ENCODE data around the gene NTN4. TPM values are rescaled to one million over a fixed set of nuclear protein-coding genes. Genes with fewer than 3 reads are reported as not detected.
"Not testable (repeated sequence)": the region's sequence is repeated elsewhere in the genome, so short reads cannot be mapped to it uniquely, and the experiment has no call there.

Gene NTN4
- total RNA-seq, 2 experiments from 2014 or later: not detected

- intact Hi-C loops (cut with micrococcal nuclease): no loop called here
- no peak for ATAC-seq
- no peak overlapping the region for H3K4me3 Mint-ChIP-seq
- no peak for DNase-seq
- TF ChIP-seq CTCF (IDR thresholded peaks at IDR 0.05): no peak
- H3K9me3 Mint-ChIP-seq: no peaks in the 10 kb centered on the region
- H3K4me1 Mint-ChIP-seq (ENCODE audit: low read depth): peaks cover 9% of the 10 kb centered on the region
- no peak overlapping the region for H3K27ac Mint-ChIP-seq
- ChIA-PET CTCF (no interaction called here), POLR2A (no interaction called here)
- no peaks in the 10 kb centered on the region for H3K36me3 Mint-ChIP-seq (ENCODE audit: low read depth)
- peaks cover 51% of the 10 kb centered on the region for H3K27me3 Mint-ChIP-seq
Measured at GRCh38 chr12:95787274-95787818, 3.2 kb downstream of the NTN4 start.

DNA sequence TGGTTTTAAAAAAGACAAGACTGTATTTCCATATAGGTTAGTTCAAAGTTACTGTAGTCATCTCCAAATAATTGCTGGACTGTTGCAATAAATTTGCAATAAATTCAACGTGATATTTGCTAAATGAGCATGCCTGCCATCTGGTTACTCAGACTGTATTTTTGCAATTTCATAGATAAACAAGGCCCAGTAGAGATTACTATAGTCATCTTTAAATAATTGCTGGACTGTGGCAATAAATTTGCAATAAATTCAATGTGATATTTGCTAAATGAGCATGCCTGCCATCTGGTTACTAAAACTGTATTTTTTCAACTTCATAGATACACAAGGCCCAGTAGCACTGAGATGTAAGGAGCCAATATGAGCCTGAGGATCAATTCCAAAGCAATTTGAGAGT, 5.6 kb downstream of the NTN4 start:
- no peaks in the 10 kb centered on the region for H3K9me3 Mint-ChIP-seq
- ChIA-PET POLR2A (no interaction called here), CTCF (no interaction called here)
- intact Hi-C loops (cut with micrococcal nuclease): no loop called here
- no peak for ATAC-seq
- no peak overlapping the region for H3K27ac Mint-ChIP-seq
- DNase-seq: no peak
- H3K27me3 Mint-ChIP-seq: peaks cover 39% of the 10 kb centered on the region
- no peaks in the 10 kb centered on the region for H3K36me3 Mint-ChIP-seq (ENCODE audit: low read depth)
- H3K4me3 Mint-ChIP-seq: no peak overlapping the region
- no peak for TF ChIP-seq CTCF (IDR thresholded peaks at IDR 0.05)
- H3K4me1 Mint-ChIP-seq (ENCODE audit: low read depth): peaks cover 4% of the 10 kb centered on the region

- intact Hi-C loops (cut with micrococcal nuclease): no loop called here
- ATAC-seq: no peak
- CTCF ChIA-PET: no interaction called here
- Mint-ChIP-seq H3K4me3 (no peak overlapping the region), H3K27me3 (peaks cover 34% of the 10 kb centered on the region), H3K9me3 (no peaks in the 10 kb centered on the region), H3K36me3 (ENCODE audit: low read depth) (no peaks in the 10 kb centered on the region), H3K4me1 (ENCODE audit: low read depth) (no peaks in the 10 kb centered on the region), H3K27ac (no peak overlapping the region)
- POLR2A ChIA-PET: no interaction called here
- no peak for DNase-seq
- no peak for TF ChIP-seq CTCF (IDR thresholded peaks at IDR 0.05)
Measured at GRCh38 chr12:95784286-95784685, 6.3 kb downstream of the NTN4 start.

DNA sequence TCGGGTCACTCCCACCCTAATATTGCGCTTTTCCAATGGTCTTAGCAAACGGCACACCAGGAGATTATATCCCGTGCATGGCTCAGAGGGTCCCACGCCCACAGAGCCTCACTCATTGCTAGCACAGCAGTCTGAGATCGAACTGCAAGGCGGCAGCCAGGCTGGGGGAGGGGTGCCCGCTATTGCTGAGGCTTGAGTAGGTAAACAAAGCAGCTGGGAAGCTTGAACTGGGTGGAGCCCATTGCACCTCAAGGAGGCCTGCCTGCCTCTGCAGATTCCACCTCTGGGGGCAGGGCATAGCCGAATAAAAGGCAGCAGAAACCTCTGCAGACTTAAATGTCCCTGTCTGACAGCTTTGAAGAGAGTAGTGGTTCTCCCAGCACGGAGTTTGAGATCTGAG, 15.1 kb downstream of the NTN4 start:
- H3K36me3 Mint-ChIP-seq (ENCODE audit: low read depth); intact Hi-C loops (cut with micrococcal nuclease); ATAC-seq; H3K9me3 Mint-ChIP-seq; POLR2A ChIA-PET; H3K27ac Mint-ChIP-seq; CTCF ChIA-PET; H3K4me1 Mint-ChIP-seq (ENCODE audit: low read depth); H3K4me3 Mint-ChIP-seq; DNase-seq: not testable (repeated sequence)
- H3K27me3 Mint-ChIP-seq: peaks cover 22% of the 10 kb centered on the region

DNA sequence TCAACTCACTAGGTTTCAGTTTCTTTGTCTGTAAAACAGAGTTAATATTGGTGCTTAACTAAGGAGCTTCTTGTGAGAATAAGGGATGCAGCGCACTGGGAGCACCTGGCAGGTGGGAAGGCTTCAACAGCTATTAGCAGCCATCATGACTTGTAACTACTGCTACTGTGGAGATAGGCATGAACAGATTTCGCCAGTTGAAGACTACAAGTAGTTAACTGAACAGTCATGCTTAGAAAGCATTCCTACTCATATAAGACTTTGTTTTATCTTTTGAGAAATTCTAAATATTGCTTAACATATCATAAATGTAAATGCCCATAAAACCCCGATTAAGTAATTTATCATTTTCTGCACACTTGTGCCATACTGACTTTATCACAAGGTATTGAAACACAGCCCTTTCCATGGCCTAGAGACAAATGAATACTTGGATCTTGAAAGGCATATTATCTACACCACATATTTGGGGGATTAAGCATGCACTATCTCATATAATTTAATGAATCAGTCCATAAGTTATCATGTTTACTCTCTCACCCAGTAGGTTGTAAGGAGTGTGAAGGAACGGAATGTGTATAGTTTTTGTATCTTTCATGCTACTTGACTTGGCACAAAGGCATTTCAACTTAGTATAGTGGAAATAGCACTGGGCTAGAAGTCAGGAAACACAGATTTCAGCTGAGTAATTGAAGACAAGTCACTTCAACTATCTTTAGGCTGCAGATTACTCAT, 16.1 kb downstream of the NTN4 start:
- ChIA-PET POLR2A (no interaction called here), CTCF (no interaction called here)
- DNase-seq (no peak), ATAC-seq (no peak)
- Mint-ChIP-seq H3K4me1 (ENCODE audit: low read depth) (no peaks in the 10 kb centered on the region), H3K27me3 (peaks cover 21% of the 10 kb centered on the region), H3K4me3 (no peak overlapping the region), H3K36me3 (ENCODE audit: low read depth) (no peaks in the 10 kb centered on the region), H3K9me3 (no peaks in the 10 kb centered on the region), H3K27ac (no peak overlapping the region)
- intact Hi-C loops (cut with micrococcal nuclease): no loop called here
- no peak for TF ChIP-seq CTCF (IDR thresholded peaks at IDR 0.05)
